ENCODE results near the gene DOK6.

The DOK6 gene

GRCh38 chr18:69755856-69756496 lies 355.3 kb downstream of the DOK6 start:
- peak in 3 of 6 experiments; percentile 43 to 57 (median 46) for DNase-seq

- DNase-seq: no peak
These were observed 357.0 kb downstream of the DOK6 start for GRCh38 chr18:69757733-69758132.

GRCh38 chr18:69758458-69758857 lies 357.8 kb downstream of the DOK6 start:
- DNase-seq: no peak

- no peak for DNase-seq
These were observed 358.4 kb downstream of the DOK6 start for GRCh38 chr18:69759046-69759445.

GRCh38 chr18:69763002-69763401 lies 362.3 kb downstream of the DOK6 start:
- DNase-seq: no peak

GRCh38 chr18:69763821-69764220 lies 363.1 kb downstream of the DOK6 start:
- no peak for DNase-seq

GRCh38 chr18:69770238-69770637 lies 369.6 kb downstream of the DOK6 start:
- no peak for DNase-seq

GRCh38 chr18:69774831-69775230 lies 374.1 kb downstream of the DOK6 start:
- DNase-seq: no peak

- DNase-seq: no peak
These were observed 376.6 kb downstream of the DOK6 start for GRCh38 chr18:69777248-69777647.

GRCh38 chr18:69778680-69779079 lies 378.0 kb downstream of the DOK6 start:
- no peak for DNase-seq

- no peak for DNase-seq
These were observed 380.2 kb downstream of the DOK6 start for GRCh38 chr18:69780851-69781250.

- DNase-seq: no peak
These were observed 384.1 kb downstream of the DOK6 start for GRCh38 chr18:69784815-69785214.

- DNase-seq: no peak
These were observed 384.8 kb downstream of the DOK6 start for GRCh38 chr18:69785466-69785865.

GRCh38 chr18:69786427-69786826 lies 385.7 kb downstream of the DOK6 start:
- DNase-seq: no peak

GRCh38 chr18:69787825-69788547 lies 387.3 kb downstream of the DOK6 start:
- no peak for DNase-seq

- DNase-seq: no peak
These were observed 389.1 kb downstream of the DOK6 start for GRCh38 chr18:69789794-69790193.

- DNase-seq: no peak
These were observed 390.0 kb downstream of the DOK6 start for GRCh38 chr18:69790649-69791048.

- no peak for DNase-seq
These were observed 395.1 kb downstream of the DOK6 start for GRCh38 chr18:69795791-69796190.

- no peak for DNase-seq
These were observed 404.3 kb downstream of the DOK6 start for GRCh38 chr18:69804776-69805501.

GRCh38 chr18:69808399-69808798 lies 407.7 kb downstream of the DOK6 start:
- no peak for DNase-seq

- no peak for DNase-seq
These were observed 412.9 kb downstream of the DOK6 start for GRCh38 chr18:69813559-69813958.

- DNase-seq: no peak
These were observed 414.2 kb downstream of the DOK6 start for GRCh38 chr18:69814861-69815385.

- no peak for DNase-seq
These were observed 416.8 kb downstream of the DOK6 start for GRCh38 chr18:69817335-69817940.

Data from stimulated activated naive CD4-positive, alpha-beta T cell (primary cell).